Tibial artery (tissue), 4 donors: ENCODE measurements around the gene ARHGEF1.

ENCODE experiments used
- DNase-seq, 2 donors: peaks; one replicate each; pipeline ENCODE4 v3.0.0-alpha.2; 2019
- H3K27ac ChIP-seq, 2 donors: fragments of 200-600 bp; sonication (generic) in 1 of 2; 1 replicate in 1 of 2; 2 replicates in 1 of 2; pipeline ENCODE4 v1.5.1; 2018 to 2019; ENCODE audit warnings: mild to moderate bottlenecking in 1 of 2
- H3K27me3 ChIP-seq, 2 donors: fragments of 200-600 bp; sonication (generic) in 1 of 2; one replicate each; pipeline versions ENCODE4 v1.5.1 to v1.6.0; 2016 to 2019
- H3K36me3 ChIP-seq, 3 donors: fragments of 200-600 bp; sonication (generic) in 2 of 3; one replicate each; pipeline ENCODE4 v1.5.1; 2016 to 2019; ENCODE audit warnings: mild to moderate bottlenecking in 2 of 3
- H3K4me1 ChIP-seq, 4 donors: fragments of 200-600 bp; sonication (generic) in 2 of 4; 1 replicate in 3 of 4; 2 replicates in 1 of 4; pipeline ENCODE4 v1.5.1; 2016 to 2019
- H3K4me3 ChIP-seq, 2 donors: fragments of 200-600 bp; sonication (generic) in 1 of 2; 1 replicate in 1 of 2; 2 replicates in 1 of 2; pipeline ENCODE4 v1.5.1; 2018 to 2019; ENCODE audit warnings: mild to moderate bottlenecking in 2 of 2
- H3K9me3 ChIP-seq, 3 donors: fragments of 200-600 bp; sonication (generic) in 1 of 3; one replicate each; pipeline ENCODE4 v1.5.1; 2016 to 2019
- CTCF ChIP-seq, 2 experiments: fragments of 200-600 bp in 1 of 2; fragments of 450-650 bp in 1 of 2; IDR thresholded peaks; one replicate each; pipeline ENCODE4 v1.5.1; 2017 to 2019; ENCODE audit warnings: antibody characterized with exemption in 2 of 2, mild to moderate bottlenecking in 1 of 2, moderate library complexity in 1 of 2
- intact Hi-C: fragments of 100-400 bp; cut with DNase I; formaldehyde crosslinking; loops from one replicate; pipeline ENCODE4 v1.15.0; 2023; ENCODE audit warnings: low total_unique reads

ARHGEF1 gene

DNA sequence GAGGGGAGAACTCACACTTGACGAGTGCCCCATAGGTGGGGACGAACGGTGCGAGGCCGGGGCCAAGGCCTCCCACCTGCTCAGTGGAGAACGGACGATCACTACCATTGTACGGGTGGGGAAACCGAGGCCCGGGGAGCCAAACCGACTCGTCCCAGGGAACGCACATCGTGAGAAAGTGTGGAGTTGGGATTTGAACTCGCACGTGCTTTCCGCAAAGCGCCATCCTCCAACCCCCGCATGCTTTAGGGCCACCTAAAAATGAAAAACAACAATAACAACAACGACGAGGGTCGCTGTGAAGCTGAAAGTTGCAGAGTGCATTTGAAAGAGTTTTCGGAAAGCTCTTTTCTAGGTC, 458 bp downstream of the ARHGEF1 start:
- DNase-seq, result no peak
- H3K4me3 ChIP-seq, result peak overlapping the region; percentile 86 to 93
- H3K36me3 ChIP-seq, result peaks cover 0 to 4% (median 0%) of the 10 kb centered on the region in 3 donors
- H3K27ac ChIP-seq, result peak overlapping the region; percentile 76 to 83
- no peak for TF ChIP-seq CTCF (IDR thresholded peaks at IDR 0.05)
- H3K9me3 ChIP-seq, result no peaks in the 10 kb centered on the region
- no peaks in the 10 kb centered on the region for H3K27me3 ChIP-seq
- intact Hi-C loops, result loop anchor here (5.0 kb wide), 1 partner anchor 74 kb away; the partner anchor contains the start of gene RABAC1
- H3K4me1 ChIP-seq, result peaks cover 0 to 44% (median 12%) of the 10 kb centered on the region in 4 donors

DNA sequence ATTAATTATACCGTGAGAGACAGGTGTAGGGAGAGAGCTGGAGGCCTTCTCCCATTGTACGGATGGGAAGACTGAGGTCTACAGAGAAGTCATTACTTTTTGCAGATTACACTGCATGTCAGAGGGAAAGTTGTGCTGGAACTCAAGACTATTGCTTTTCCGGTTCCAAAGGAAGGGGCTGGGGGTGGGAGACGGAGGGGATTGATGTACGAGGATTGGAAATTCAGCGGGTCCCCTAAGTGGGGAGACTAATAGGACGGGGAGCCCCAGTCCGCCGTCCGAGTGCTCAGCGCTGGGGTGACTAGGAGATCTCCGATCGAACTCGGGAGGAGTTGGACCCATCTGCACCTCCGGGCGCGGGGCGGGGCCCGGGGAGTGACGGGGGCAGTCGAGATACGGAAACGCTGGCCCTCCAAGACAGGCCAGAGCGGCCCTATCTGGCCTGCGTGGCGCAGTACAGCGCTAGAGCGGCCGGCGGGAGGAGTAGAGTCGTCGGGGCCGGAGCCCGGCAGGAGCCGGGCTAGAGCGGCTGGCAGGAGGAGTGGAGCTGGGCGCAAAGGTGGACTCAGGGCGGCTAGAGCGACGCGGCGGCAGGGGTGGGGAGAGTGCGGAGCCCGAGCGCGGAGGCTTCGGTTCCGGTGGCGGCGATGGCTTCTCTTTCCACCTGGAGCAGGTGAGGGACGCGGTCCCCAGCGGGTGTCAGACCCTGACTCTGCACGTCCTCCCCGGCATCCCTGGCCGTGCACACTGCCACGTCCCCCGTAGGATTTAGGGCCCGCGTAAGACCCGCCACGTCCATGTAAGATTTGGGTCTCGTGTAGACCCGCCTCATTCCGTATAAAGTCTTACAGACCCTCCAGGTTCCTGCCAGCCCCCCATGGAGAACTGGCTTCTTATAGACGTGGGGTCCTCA, 1.1 kb downstream of the ARHGEF1 start:
- intact Hi-C loops, result loop anchor here (2.0 to 5.0 kb wide), 2 partner anchors 23 to 73 kb away; partner anchors contain the start of genes RABAC1 and RPS19
- Histone ChIP-seq H3K36me3 (peaks cover 0 to 11% (median 6%) of the 10 kb centered on the region in 3 donors), H3K4me1 (peaks cover 0 to 44% (median 12%) of the 10 kb centered on the region in 4 donors), H3K9me3 (no peaks in the 10 kb centered on the region), H3K4me3 (peak overlapping the region; percentile 86 to 93), H3K27ac (peak overlapping the region; percentile 76 to 83), H3K27me3 (no peaks in the 10 kb centered on the region)
- TF ChIP-seq CTCF (IDR thresholded peaks at IDR 0.05), result no peak
- peak; percentile 94 to 97 for DNase-seq

- Histone ChIP-seq H3K4me3 (no peak overlapping the region), H3K27me3 (no peaks in the 10 kb centered on the region), H3K36me3 (peaks cover 5 to 40% (median 14%) of the 10 kb centered on the region in 3 donors), H3K27ac (no peak overlapping the region), H3K9me3 (no peaks in the 10 kb centered on the region), H3K4me1 (peaks cover 0 to 44% (median 12%) of the 10 kb centered on the region in 4 donors)
- no peak for DNase-seq
- intact Hi-C loops, result no loop called here
- no peak for TF ChIP-seq CTCF (IDR thresholded peaks at IDR 0.05)
Measured at GRCh38 chr19:41886761-41887710, 4.1 kb downstream of the ARHGEF1 start.

DNA sequence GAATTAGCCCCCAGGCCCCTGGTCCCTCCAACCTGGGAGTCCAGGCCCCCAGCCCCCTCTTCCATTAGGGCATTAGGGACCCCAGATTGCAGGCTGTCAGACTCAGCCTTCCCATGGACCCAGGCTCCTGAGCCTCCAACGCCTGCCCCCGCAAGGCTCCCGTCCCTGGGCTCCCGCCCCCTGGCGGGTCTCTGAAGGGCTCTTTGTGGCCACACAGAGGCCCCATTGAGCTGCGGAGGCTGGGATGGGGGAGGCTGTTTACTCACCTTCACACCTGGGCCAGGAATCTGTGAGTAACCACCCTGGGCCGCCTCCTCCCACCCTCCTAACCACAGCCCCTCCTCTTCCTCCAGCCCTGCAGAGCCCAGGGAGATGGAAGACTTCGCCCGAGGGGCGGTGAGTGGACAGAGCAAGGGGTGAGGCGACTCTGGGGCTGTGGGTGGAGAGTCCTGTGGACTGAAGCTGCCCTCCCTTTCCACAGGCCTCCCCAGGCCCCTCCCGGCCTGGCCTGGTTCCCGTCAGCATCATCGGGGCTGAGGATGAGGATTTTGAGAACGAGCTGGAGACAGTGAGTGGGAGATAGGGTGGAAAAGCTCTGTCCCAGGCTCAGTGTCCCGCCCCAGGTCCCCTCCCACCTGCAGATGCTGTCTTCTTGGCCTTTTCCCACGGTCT, 4.9 kb downstream of the ARHGEF1 start:
- H3K9me3 ChIP-seq, result no peaks in the 10 kb centered on the region
- DNase-seq, result no peak
- H3K4me3 ChIP-seq, result no peak overlapping the region
- no peaks in the 10 kb centered on the region for H3K27me3 ChIP-seq
- intact Hi-C loops, result no loop called here
- no peak overlapping the region for H3K27ac ChIP-seq
- H3K4me1 ChIP-seq, result peaks cover 0 to 36% (median 9%) of the 10 kb centered on the region in 4 donors
- peaks cover 5 to 48% (median 22%) of the 10 kb centered on the region in 3 donors for H3K36me3 ChIP-seq
- TF ChIP-seq CTCF (IDR thresholded peaks at IDR 0.05), result no peak

GRCh38 chr19:41888926-41889325, 5.9 kb downstream of the ARHGEF1 start:
- H3K9me3 ChIP-seq, result no peaks in the 10 kb centered on the region
- no peaks in the 10 kb centered on the region for H3K27me3 ChIP-seq
- no peak overlapping the region for H3K27ac ChIP-seq
- no peak for TF ChIP-seq CTCF (IDR thresholded peaks at IDR 0.05)
- H3K4me1 ChIP-seq, result peaks cover 0 to 33% (median 9%) of the 10 kb centered on the region in 4 donors
- intact Hi-C loops, result no loop called here
- H3K36me3 ChIP-seq, result peaks cover 5 to 52% (median 22%) of the 10 kb centered on the region in 3 donors
- no peak overlapping the region for H3K4me3 ChIP-seq
- no peak for DNase-seq
